PC-9 (cell line): Measurements from ENCODE around the gene MYO18A. TPM values are rescaled to one million over a fixed set of nuclear protein-coding genes. Genes with fewer than 3 reads are reported as not detected.

Experiments
- BruUV-seq: library from RNA; stranded (reverse); fragments of 400-500 nt; replicated peaks from 2 replicates; lab custom pipeline; 2021; lab: Mats Ljungman, UMichigan
- CTCF ChIA-PET: fragments of 300-600 bp; sonication (Branson Sonifier 250); formaldehyde crosslinking; loops from one replicate; lab custom pipeline; 2022; ENCODE audit warnings: antibody characterized with exemption; lab: Charles Lee
- POLR2A ChIA-PET: fragments of 300-600 bp; sonication (Branson Sonifier 250); formaldehyde crosslinking; loops from one replicate; lab custom pipeline; 2022; ENCODE audit warnings: antibody characterized with exemption; ENCODE audit not compliant: unreplicated experiment; lab: Charles Lee
- DNase-seq, 2 experiments: peaks; one replicate each; pipeline versions ENCODE4 v3.0.0 to v3.0.0-alpha.2; 2015 to 2022; ENCODE audit warnings: mixed read lengths in 1 of 2
- H2AFZ ChIP-seq: fragments of 200-600 bp; sonication (generic); 2 replicates; pipeline ENCODE4 v1.8.1; 2017; ENCODE audit warnings: antibody characterized with exemption
- H3F3A ChIP-seq: fragments of 200-600 bp; sonication (generic); 2 replicates; pipeline ENCODE4 v1.8.1; 2017; ENCODE audit warnings: antibody characterized with exemption, mild to moderate bottlenecking, low read depth; ENCODE audit not compliant: insufficient read depth
- H3K27ac ChIP-seq: fragments of 200-600 bp; sonication (generic); 2 replicates; pipeline ENCODE4 v1.6.1; 2016; ENCODE audit warnings: mixed run types
- H3K27me3 ChIP-seq: fragments of 200-600 bp; sonication (generic); 2 replicates; pipeline ENCODE4 v1.6.1; 2016; ENCODE audit warnings: low read depth, mixed run types; ENCODE audit not compliant: insufficient read depth
- H3K36me3 ChIP-seq: fragments of 200-600 bp; sonication (generic); 2 replicates; pipeline ENCODE4 v1.6.1; 2016; ENCODE audit warnings: low read depth, mixed run types
- H3K4me1 ChIP-seq: fragments of 200-600 bp; sonication (generic); replicated peaks from 2 replicates; pipeline ENCODE4 v1.6.1; 2016; ENCODE audit warnings: mixed run types; ENCODE audit not compliant: insufficient read depth
- H3K4me2 ChIP-seq: fragments of 200-600 bp; sonication (generic); 2 replicates; pipeline ENCODE4 v1.6.1; 2017; ENCODE audit warnings: mixed run types
- H3K4me3 ChIP-seq: fragments of 200-600 bp; sonication (generic); 2 replicates; pipeline ENCODE4 v1.6.1; 2016; ENCODE audit warnings: mixed run types
- H3K79me2 ChIP-seq: fragments of 200-600 bp; sonication (generic); 2 replicates; pipeline ENCODE4 v1.6.1; 2017; ENCODE audit warnings: low read depth, mixed run types
- H3K9me2 ChIP-seq: fragments of 200-600 bp; sonication (generic); 2 replicates; pipeline ENCODE4 v1.8.1; 2017; ENCODE audit warnings: mild to moderate bottlenecking; ENCODE audit not compliant: insufficient read depth
- H3K9me3 ChIP-seq: fragments of 200-600 bp; sonication (generic); 2 replicates; pipeline ENCODE4 v1.8.1; 2016; ENCODE audit warnings: low read depth; ENCODE audit not compliant: insufficient read depth
- H4K20me1 ChIP-seq: fragments of 200-600 bp; sonication (generic); 2 replicates; pipeline ENCODE4 v1.8.1; 2017; ENCODE audit not compliant: insufficient read depth
- EZH2 ChIP-seq: fragments of 200-600 bp; sonication (generic); IDR thresholded peaks from 2 replicates; pipeline ENCODE4 v1.8.0; 2017; ENCODE audit warnings: antibody characterized with exemption, low read depth
- intact Hi-C: fragments of 100-400 bp; cut with micrococcal nuclease; formaldehyde crosslinking; loops from one replicate; pipeline ENCODE4 v1.10.0; 2022; ENCODE audit not compliant: unreplicated experiment
- total RNA-seq: library from RNA; stranded (reverse); gene quantifications from 2 replicates; pipeline ENCODE4 v1.2.3, GENCODE V29; 2021
- TF ChIP-seq, protein P1 (sequence below): fragments of 200-600 bp; sonication (generic); conservative IDR thresholded peaks from 2 replicates; pipeline ENCODE4 v1.6.1; 2017; ENCODE audit warnings: mixed run types, antibody characterized with exemption, mild to moderate bottlenecking, moderate library complexity

Gene MYO18A
- total RNA-seq, 1 experiment from 2014 or later = 150 TPM

DNA sequence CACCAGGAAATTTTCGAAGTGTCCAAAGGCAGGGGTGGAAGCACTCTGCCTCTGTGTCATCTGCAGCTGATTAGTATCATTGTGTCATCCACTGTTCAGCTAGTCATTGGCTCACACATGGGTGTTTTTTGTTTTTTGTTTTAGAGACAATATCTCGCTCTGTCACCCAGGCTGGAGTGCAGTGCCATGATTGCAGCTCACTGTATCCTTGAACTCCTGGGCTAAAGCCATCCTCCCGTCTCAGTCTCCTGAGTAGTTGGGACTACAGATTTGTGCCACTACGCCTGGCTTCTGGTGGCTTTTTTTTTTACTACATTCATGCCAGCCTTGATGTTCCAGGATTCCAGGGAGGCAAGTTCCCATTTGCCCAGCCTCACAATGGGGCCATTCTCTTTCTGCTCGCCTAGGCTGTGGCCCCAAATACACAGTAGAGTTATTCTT is 32.5 kb upstream of the MYO18A start:
- H2AFZ ChIP-seq = no peak overlapping the region
- BruUV-seq = no TSS peak
- peaks cover 5% of the 10 kb centered on the region; the same call in 1 of the 2 replicates for H3F3A ChIP-seq
- no peak overlapping the region for H3K27ac ChIP-seq
- DNase-seq = no peak
- ChIA-PET CTCF (interaction anchor here (0.7 kb wide), 1 partner anchor 156 kb away, joined by 3 read pairs; no protein-coding TSS in a partner anchor), POLR2A (interaction anchor here (0.6 kb wide), 2 partner anchors 33 to 75 kb away, joined by 5 read pairs; partner anchors contain the start of gene MYO18A)
- TF ChIP-seq, protein P1, sequence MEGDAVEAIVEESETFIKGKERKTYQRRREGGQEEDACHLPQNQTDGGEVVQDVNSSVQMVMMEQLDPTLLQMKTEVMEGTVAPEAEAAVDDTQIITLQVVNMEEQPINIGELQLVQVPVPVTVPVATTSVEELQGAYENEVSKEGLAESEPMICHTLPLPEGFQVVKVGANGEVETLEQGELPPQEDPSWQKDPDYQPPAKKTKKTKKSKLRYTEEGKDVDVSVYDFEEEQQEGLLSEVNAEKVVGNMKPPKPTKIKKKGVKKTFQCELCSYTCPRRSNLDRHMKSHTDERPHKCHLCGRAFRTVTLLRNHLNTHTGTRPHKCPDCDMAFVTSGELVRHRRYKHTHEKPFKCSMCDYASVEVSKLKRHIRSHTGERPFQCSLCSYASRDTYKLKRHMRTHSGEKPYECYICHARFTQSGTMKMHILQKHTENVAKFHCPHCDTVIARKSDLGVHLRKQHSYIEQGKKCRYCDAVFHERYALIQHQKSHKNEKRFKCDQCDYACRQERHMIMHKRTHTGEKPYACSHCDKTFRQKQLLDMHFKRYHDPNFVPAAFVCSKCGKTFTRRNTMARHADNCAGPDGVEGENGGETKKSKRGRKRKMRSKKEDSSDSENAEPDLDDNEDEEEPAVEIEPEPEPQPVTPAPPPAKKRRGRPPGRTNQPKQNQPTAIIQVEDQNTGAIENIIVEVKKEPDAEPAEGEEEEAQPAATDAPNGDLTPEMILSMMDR = no peak
- TF ChIP-seq EZH2 = no peak
- no peaks in the 10 kb centered on the region for H3K9me3 ChIP-seq
- intact Hi-C loops = no loop called here
- no peak overlapping the region for H3K4me2 ChIP-seq
- no peak overlapping the region for H3K4me3 ChIP-seq
- H3K79me2 ChIP-seq = no peaks in the 10 kb centered on the region
- H3K4me1 ChIP-seq = peaks cover 9% of the 10 kb centered on the region
- H3K9me2 ChIP-seq = no peaks in the 10 kb centered on the region
- no peaks in the 10 kb centered on the region for H3K36me3 ChIP-seq
- no peaks in the 10 kb centered on the region for H4K20me1 ChIP-seq
- H3K27me3 ChIP-seq = no peaks in the 10 kb centered on the region

DNA sequence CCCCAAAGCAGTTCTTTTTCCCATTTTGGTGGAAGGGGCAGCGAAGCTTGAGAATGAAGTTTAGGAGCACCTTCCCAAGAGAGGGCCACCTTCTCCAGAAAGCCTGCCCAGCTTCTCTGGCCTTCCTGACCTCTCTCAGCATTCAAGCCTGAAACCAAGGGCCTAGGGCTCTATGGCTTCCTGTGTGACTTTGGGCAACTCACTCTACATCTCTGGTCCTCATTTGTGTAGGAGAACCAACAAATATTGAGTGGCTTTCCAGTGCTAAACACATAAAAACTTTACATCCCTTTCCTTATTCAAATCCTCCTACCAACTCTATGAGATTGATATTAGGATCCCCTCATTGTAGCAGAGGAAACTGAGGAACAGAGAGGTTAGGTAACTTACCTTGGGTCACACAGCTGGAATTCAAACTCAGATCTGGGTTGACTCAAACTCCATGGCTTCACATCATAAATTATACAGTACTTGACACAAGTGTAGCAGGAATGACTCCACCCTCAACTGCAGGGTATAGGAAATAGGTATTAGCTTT is 32.0 kb upstream of the MYO18A start:
- no peak for DNase-seq
- H3K36me3 ChIP-seq = no peaks in the 10 kb centered on the region
- TF ChIP-seq, protein P1 = no peak
- TF ChIP-seq EZH2 = no peak
- CTCF ChIA-PET = interaction anchor here (0.7 kb wide), 1 partner anchor 157 kb away, joined by 3 read pairs; no protein-coding TSS in a partner anchor
- no peaks in the 10 kb centered on the region for H3K27me3 ChIP-seq
- POLR2A ChIA-PET = interaction anchor here (0.6 kb wide), 1 partner anchor 32 kb away, joined by 5 read pairs; the partner anchor contains the start of gene MYO18A
- H3K27ac ChIP-seq = no peak overlapping the region
- intact Hi-C loops = no loop called here
- H3K4me3 ChIP-seq = no peak overlapping the region
- no peak overlapping the region for H3K4me2 ChIP-seq
- no TSS peak for BruUV-seq
- H3K9me2 ChIP-seq = no peaks in the 10 kb centered on the region
- H3K79me2 ChIP-seq = no peaks in the 10 kb centered on the region
- no peaks in the 10 kb centered on the region for H3K9me3 ChIP-seq
- no peak overlapping the region for H2AFZ ChIP-seq
- H4K20me1 ChIP-seq = no peaks in the 10 kb centered on the region
- H3K4me1 ChIP-seq = peaks cover 5% of the 10 kb centered on the region
- peaks cover 2% of the 10 kb centered on the region; the same call in 1 of the 2 replicates for H3F3A ChIP-seq

DNA sequence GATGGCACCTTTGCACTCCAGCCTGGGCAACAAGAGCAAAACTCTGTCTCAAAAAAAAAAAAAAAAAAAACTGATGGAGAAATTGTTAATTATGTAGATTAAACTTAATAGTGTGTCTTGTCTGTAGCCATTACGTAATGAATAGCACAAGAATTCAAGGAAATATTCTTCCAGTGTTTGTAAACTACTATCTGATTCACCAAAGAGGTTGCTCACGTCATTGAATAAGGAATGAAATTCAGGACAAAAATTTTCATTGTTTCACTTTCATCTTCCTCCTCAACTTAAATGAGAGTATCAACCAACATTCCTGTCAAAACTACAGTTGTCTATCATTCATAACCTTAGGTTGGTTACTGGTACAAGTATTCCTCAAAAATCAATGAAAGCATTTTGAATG is 30.7 kb upstream of the MYO18A start:
- no TSS peak for BruUV-seq
- Histone ChIP-seq H3K4me3 (no peak overlapping the region), H3K9me2 (no peaks in the 10 kb centered on the region), H3K4me1 (no peaks in the 10 kb centered on the region), H4K20me1 (no peaks in the 10 kb centered on the region), H2AFZ (no peak overlapping the region), H3K36me3 (no peaks in the 10 kb centered on the region), H3K9me3 (no peaks in the 10 kb centered on the region), H3F3A (no peaks in the 10 kb centered on the region), H3K79me2 (no peaks in the 10 kb centered on the region), H3K4me2 (no peak overlapping the region), H3K27me3 (no peaks in the 10 kb centered on the region), H3K27ac (no peak overlapping the region)
- CTCF ChIA-PET = no interaction called here
- POLR2A ChIA-PET = no interaction called here
- no peak for DNase-seq
- TF ChIP-seq, protein P1 = no peak
- TF ChIP-seq EZH2 = no peak
- intact Hi-C loops = no loop called here
